Breast epithelium (tissue), 4 donors: ENCODE data around the gene AHNAK2. TPM values are rescaled to one million over a fixed set of nuclear protein-coding genes. Genes with fewer than 3 reads are reported as not detected.

ENCODE experiments used
- DNase-seq, 2 donors: peaks; one replicate each; pipeline ENCODE4 v3.0.0-alpha.2; 2019; ENCODE audit warnings: low spot score in 2 of 2
- H3K27ac ChIP-seq, 2 donors: fragments of 200-600 bp; sonication (generic) in 1 of 2; one replicate each; pipeline ENCODE4 v1.5.1; 2016 to 2019; ENCODE audit warnings: mild to moderate bottlenecking in 1 of 2
- H3K27me3 ChIP-seq, 2 donors: fragments of 200-600 bp; sonication (generic) in 1 of 2; one replicate each; pipeline versions ENCODE4 v1.5.1 to v1.6.0; 2017 to 2019; ENCODE audit warnings: control low read depth in 1 of 2, mild to moderate bottlenecking in 1 of 2
- H3K36me3 ChIP-seq: fragments of 200-600 bp; one replicate; pipeline ENCODE4 v1.5.1; 2019
- H3K4me1 ChIP-seq, 2 donors: fragments of 200-600 bp; sonication (generic); one replicate each; pipeline ENCODE4 v1.5.1; 2016 to 2019; ENCODE audit warnings: control low read depth in 1 of 2
- H3K4me3 ChIP-seq, 3 donors: fragments of 200-600 bp; sonication (generic); 1 replicate in 2 of 3; 2 replicates in 1 of 3; pipeline ENCODE4 v1.5.1; 2016 to 2019; ENCODE audit warnings: mild to moderate bottlenecking in 3 of 3, moderate library complexity in 2 of 3
- H3K9me3 ChIP-seq, 2 donors: fragments of 200-600 bp; sonication (generic) in 1 of 2; one replicate each; pipeline ENCODE4 v1.5.1; 2016 to 2019; ENCODE audit warnings: control low read depth in 1 of 2
- POLR2A ChIP-seq: fragments of 450-650 bp; IDR thresholded peaks from one replicate; pipeline ENCODE4 v1.6.1; 2016; ENCODE audit warnings: antibody characterized with exemption, mild to moderate bottlenecking, moderate library complexity
- POLR2AphosphoS5 ChIP-seq, 3 donors: sonication (generic); formaldehyde crosslinking; IDR thresholded peaks; one replicate each; pipeline ENCODE4 v1.6.1; 2017; ENCODE audit warnings: antibody characterized with exemption in 3 of 3
- intact Hi-C: fragments of 100-400 bp; cut with DNase I; formaldehyde crosslinking; loops from one replicate; pipeline ENCODE4 v1.15.1; 2023; ENCODE audit warnings: low total_unique reads
- total RNA-seq, 3 donors: library from RNA; depleted of rRNA; stranded (reverse); fragments of >200 nt; gene quantifications; one replicate each; pipeline ENCODE4 v1.1.0, GENCODE V29; 2016
- TF ChIP-seq, protein P1 (sequence below), 3 donors: fragments of 450-650 bp; IDR thresholded peaks; one replicate each; pipeline ENCODE4 v1.5.1; 2016 to 2017; ENCODE audit warnings: antibody characterized with exemption in 3 of 3, mild to moderate bottlenecking in 3 of 3, moderate library complexity in 3 of 3

AHNAK2 gene
- total RNA-seq, 3 donors from 2014 or later = 15.1 to 46.7 (median 19.3) TPM

DNA sequence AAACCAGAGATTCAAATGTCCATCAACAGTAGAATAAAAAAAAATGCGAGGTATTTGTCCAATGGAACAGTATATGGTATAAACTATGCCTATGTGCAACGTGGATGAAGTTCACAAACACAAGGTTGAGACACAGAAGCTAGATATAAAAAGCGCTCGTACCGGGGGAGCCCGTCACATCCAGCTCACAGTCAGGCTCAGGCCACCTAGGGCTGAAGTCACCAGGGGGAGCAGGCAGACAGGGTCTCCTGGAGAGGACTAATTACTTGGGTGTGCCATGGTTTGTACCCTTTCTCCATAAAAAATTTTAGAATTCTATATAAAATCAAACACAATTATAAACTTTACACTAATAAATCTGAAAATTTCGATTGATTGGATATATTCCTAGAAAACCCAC lies 13.6 kb downstream of the AHNAK2 start:
- no peak for DNase-seq
- Histone ChIP-seq H3K4me1 (peaks cover 17 to 21% of the 10 kb centered on the region in 2 donors), H3K27ac (no peak overlapping the region), H3K9me3 (no peaks in the 10 kb centered on the region), H3K4me3 (no peak overlapping the region), H3K36me3 (no peaks in the 10 kb centered on the region), H3K27me3 (no peaks in the 10 kb centered on the region)
- intact Hi-C loops = no loop called here
- TF ChIP-seq POLR2A (no peak), POLR2AphosphoS5 (IDR thresholded peaks at IDR 0.05) (no peak)
- TF ChIP-seq, protein P1, sequence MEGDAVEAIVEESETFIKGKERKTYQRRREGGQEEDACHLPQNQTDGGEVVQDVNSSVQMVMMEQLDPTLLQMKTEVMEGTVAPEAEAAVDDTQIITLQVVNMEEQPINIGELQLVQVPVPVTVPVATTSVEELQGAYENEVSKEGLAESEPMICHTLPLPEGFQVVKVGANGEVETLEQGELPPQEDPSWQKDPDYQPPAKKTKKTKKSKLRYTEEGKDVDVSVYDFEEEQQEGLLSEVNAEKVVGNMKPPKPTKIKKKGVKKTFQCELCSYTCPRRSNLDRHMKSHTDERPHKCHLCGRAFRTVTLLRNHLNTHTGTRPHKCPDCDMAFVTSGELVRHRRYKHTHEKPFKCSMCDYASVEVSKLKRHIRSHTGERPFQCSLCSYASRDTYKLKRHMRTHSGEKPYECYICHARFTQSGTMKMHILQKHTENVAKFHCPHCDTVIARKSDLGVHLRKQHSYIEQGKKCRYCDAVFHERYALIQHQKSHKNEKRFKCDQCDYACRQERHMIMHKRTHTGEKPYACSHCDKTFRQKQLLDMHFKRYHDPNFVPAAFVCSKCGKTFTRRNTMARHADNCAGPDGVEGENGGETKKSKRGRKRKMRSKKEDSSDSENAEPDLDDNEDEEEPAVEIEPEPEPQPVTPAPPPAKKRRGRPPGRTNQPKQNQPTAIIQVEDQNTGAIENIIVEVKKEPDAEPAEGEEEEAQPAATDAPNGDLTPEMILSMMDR (IDR thresholded peaks at IDR 0.05) = no peak

DNA sequence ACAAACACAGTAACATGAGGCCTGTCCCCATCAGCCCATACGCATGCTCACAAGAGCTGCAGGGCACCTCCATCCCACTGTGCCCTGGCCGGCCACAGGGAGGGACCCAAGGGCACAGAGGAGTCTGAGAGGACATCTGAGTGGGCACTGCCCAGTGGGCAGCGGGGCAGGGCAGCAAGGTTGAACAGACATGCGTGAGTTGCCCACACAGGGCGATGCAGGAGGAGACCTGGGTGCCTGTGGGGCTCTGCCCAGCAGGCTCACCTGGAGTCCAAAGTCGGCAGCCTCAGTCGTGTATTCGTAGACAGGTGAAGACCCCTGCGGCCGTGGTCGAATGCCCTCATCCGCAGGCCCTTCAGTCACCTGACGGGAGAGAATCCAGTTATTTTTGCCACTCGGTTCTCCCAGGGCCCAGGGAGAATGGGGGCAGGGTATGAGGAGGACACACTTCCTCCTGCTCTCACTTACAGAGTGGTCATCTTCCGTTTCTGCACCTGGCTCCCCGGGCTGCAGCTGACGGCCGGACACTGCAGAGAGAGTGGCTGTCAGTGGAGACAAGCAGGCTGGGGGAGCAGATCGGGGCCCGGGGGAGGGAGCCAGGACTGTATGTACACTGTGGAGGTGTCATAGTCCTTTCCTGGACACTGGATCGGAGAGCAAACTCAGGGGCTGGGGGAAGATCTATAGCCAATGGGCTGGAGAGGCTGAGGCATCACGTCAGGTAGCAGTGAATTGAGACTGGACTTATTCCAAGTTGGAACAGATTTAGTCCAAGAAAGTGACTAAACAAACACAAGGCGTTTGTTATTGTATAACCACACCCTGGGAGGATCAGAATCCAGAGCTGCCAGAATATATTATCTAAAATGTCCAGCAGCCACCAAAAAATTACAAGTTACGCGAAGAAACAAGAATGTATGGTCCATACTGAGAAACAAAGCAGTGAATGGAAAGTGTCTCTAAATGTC lies 20.7 kb downstream of the AHNAK2 start:
- no peaks in the 10 kb centered on the region for H3K4me1 ChIP-seq
- no peaks in the 10 kb centered on the region for H3K36me3 ChIP-seq
- no peak for DNase-seq
- no peaks in the 10 kb centered on the region for H3K9me3 ChIP-seq
- no peak overlapping the region for H3K4me3 ChIP-seq
- no peaks in the 10 kb centered on the region for H3K27me3 ChIP-seq
- TF ChIP-seq, protein P1 (IDR thresholded peaks at IDR 0.05) = no peak
- TF ChIP-seq POLR2AphosphoS5 (IDR thresholded peaks at IDR 0.05) (no peak), POLR2A (no peak)
- intact Hi-C loops = no loop called here
- no peak overlapping the region for H3K27ac ChIP-seq

DNA sequence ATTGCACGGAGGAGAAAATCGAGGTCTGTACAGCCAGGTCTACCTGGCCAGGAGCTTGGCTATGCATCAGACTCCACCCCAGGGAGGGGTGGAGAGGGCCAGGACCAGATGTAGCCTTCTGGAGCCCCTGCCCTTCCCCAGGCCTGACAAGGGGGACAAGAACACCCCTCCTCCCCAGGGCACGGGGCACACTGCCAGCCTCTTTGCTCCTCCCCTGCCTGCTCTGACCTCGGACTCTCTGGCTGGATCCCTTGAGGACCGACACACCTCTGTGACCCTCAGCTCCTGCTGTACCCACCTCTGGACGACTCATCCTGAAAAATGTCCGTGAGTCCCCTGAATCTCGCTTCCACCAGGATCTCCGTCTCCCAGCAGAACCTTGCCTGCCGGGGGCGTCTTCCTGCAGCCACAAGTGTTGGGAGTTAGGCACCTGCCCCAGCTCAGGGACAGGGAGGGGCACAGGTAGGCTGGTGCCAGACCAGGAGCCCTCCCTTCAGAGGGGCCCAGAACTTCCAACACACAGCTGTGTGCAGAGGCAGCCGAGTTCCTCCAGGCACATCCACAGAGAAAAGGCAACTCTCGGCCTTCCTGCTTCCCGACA lies 21.8 kb downstream of the AHNAK2 start:
- Histone ChIP-seq H3K36me3 (no peaks in the 10 kb centered on the region), H3K27ac (no peak overlapping the region), H3K4me3 (no peak overlapping the region), H3K9me3 (no peaks in the 10 kb centered on the region), H3K4me1 (no peaks in the 10 kb centered on the region), H3K27me3 (no peaks in the 10 kb centered on the region)
- intact Hi-C loops = no loop called here
- TF ChIP-seq, protein P1 (IDR thresholded peaks at IDR 0.05) = no peak
- TF ChIP-seq POLR2AphosphoS5 (IDR thresholded peaks at IDR 0.05) (no peak), POLR2A (no peak)
- DNase-seq = no peak

DNA sequence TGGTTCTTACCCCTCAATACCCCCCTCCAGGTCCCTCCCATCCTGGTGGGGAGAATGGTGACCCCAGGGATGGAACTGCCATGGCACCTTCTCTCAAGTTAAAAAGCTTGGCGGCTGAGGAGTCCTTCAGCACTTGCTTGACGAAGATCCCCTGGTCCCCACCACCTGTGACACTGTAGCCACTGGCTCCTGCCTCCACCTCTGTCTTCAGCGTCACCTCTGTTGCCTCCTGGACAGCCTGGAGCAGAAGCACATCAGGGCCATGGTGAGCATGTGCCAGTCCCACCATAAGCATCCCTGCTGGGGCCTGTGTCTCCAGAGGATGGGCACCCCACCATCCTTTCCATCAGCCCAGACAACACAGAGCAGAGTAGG lies 22.8 kb downstream of the AHNAK2 start:
- intact Hi-C loops = no loop called here
- Histone ChIP-seq H3K4me1 (no peaks in the 10 kb centered on the region), H3K9me3 (no peaks in the 10 kb centered on the region), H3K36me3 (no peaks in the 10 kb centered on the region), H3K4me3 (no peak overlapping the region), H3K27me3 (no peaks in the 10 kb centered on the region), H3K27ac (no peak overlapping the region)
- TF ChIP-seq, protein P1 (IDR thresholded peaks at IDR 0.05) = no peak
- TF ChIP-seq POLR2AphosphoS5 (IDR thresholded peaks at IDR 0.05) = no peak
- no peak for TF ChIP-seq POLR2A
- no peak for DNase-seq
